ENCODE results near the gene APMAP. TPM values are rescaled to one million over a fixed set of nuclear protein-coding genes. Genes with fewer than 3 reads are reported as not detected.

Gene APMAP
- polyA plus RNA-seq, 1 of the 3 experiments (the other 2 are of a cell fraction), result 107 TPM

DNA sequence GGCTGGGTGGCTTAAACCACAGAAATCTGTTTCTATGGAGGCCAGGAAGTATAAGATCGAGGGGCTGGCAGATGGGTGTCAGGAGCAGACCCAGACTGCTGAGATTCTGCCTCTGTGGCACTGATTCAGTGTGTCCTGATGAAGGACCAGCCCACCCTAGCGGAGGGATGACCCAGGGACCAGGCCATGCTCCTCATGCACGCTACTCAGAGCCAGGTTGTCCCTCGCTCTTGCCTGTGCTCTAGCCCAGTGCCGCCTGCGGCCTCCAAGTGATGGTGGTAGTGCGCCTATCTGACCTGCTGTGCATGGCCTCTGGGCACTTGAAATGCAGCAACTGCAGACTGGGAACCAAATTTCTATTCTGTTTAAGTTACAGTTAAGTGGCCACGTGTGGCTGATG is 13.1 kb upstream of the APMAP start:
- no peak overlapping the region for H3K27ac ChIP-seq (ENCODE audit: low read depth in 2 of 2, low read length in 1 of 2)
- no peaks in the 10 kb centered on the region for H3K27me3 ChIP-seq (ENCODE audit: insufficient read depth)
- ChIA-PET CTCF (interaction anchor here (2.5 kb wide), 1 partner anchor 59 kb away, joined by 6 read pairs; no protein-coding TSS in a partner anchor), POLR2A (no interaction called here)
- TF ChIP-seq NFIC (IDR thresholded peaks at IDR 0.05; ENCODE audit: borderline replicate concordance) (no peak), FOXM1 (IDR thresholded peaks at IDR 0.05; ENCODE audit: low read depth) (no peak), EZH2phosphoT487 (IDR thresholded peaks at IDR 0.05; ENCODE audit: borderline replicate concordance, low read depth) (no peak), FOSL2 (IDR thresholded peaks at IDR 0.05; ENCODE audit: borderline replicate concordance, low read depth) (no peak), MEF2A (IDR thresholded peaks at IDR 0.05; ENCODE audit: borderline replicate concordance, low read depth) (no peak), TAF1 (IDR thresholded peaks at IDR 0.05; ENCODE audit: borderline replicate concordance, low read depth, low read length) (no peak), ELF1 (IDR thresholded peaks at IDR 0.05) (no peak), ZBTB33 (IDR thresholded peaks at IDR 0.05; ENCODE audit: borderline replicate concordance, low read depth) (no peak), JUND (IDR thresholded peaks at IDR 0.05) (no peak), TCF12 (IDR thresholded peaks at IDR 0.05) (no peak)
- TF ChIP-seq, protein P1, sequence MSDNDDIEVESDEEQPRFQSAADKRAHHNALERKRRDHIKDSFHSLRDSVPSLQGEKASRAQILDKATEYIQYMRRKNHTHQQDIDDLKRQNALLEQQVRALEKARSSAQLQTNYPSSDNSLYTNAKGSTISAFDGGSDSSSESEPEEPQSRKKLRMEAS (IDR thresholded peaks at IDR 0.05; ENCODE audit: low read depth), result no peak
- TF ChIP-seq, protein P2, sequence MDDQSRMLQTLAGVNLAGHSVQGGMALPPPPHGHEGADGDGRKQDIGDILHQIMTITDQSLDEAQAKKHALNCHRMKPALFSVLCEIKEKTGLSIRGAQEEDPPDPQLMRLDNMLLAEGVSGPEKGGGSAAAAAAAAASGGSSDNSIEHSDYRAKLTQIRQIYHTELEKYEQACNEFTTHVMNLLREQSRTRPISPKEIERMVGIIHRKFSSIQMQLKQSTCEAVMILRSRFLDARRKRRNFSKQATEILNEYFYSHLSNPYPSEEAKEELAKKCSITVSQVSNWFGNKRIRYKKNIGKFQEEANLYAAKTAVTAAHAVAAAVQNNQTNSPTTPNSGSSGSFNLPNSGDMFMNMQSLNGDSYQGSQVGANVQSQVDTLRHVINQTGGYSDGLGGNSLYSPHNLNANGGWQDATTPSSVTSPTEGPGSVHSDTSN (IDR thresholded peaks at IDR 0.05), result no peak
- no peak overlapping the region for H3K4me2 ChIP-seq
- H3K4me3 ChIP-seq (ENCODE audit: low read depth in 2 of 2, low read length in 1 of 2), result no peak overlapping the region
- no peaks in the 10 kb centered on the region for H3K4me1 ChIP-seq (ENCODE audit: control insufficient read depth in 1 of 2, insufficient read depth in 2 of 2, low read depth in 1 of 2, low read length in 1 of 2)
- H4K20me1 ChIP-seq (ENCODE audit: insufficient read depth), result no peaks in the 10 kb centered on the region
- DNase-seq, result no peak
- H3F3A ChIP-seq (replicated peaks; ENCODE audit: insufficient read depth), result no peaks in the 10 kb centered on the region
- no peak overlapping the region for H2AFZ ChIP-seq (ENCODE audit: low read depth)
- no peaks in the 10 kb centered on the region for H3K36me3 ChIP-seq (replicated peaks in 1 of 2; ENCODE audit: control insufficient read depth in 1 of 2, insufficient read depth in 2 of 2, low read length in 1 of 2)
- H3K9ac ChIP-seq, result no peak overlapping the region
- H3K9me3 ChIP-seq, result no peaks in the 10 kb centered on the region
- H3K79me2 ChIP-seq (ENCODE audit: insufficient read depth), result no peaks in the 10 kb centered on the region
- H3K9me2 ChIP-seq, result no peaks in the 10 kb centered on the region
- WGBS (ENCODE audit: low lambda C conversion rate), result 88% methylated on average over 8 of the region's 8 CpGs

DNA sequence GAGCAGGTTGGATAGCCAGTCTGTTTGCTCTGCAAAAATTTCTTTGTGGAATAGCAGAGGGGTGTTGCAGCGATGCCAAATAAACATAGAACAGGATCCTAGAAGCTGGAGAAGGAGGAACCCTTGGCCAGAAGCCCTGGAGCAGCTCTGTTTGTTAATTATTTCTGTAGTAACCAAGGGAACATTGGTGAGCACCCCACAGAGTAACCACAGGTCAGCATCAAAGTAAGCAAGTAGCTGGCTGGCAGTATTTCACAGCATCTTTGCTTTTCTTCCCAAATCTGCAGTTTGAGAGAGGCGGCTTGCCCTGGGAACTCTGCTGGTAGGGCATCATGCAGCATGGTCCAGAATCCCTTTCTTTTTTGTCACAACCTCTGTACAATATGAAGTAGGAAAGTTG is 12.7 kb upstream of the APMAP start:
- no peaks in the 10 kb centered on the region for H3K4me1 ChIP-seq (ENCODE audit: control insufficient read depth in 1 of 2, insufficient read depth in 2 of 2, low read depth in 1 of 2, low read length in 1 of 2)
- no peak overlapping the region for H3K27ac ChIP-seq (ENCODE audit: low read depth in 2 of 2, low read length in 1 of 2)
- no peak for TF ChIP-seq EP300 (IDR thresholded peaks at IDR 0.05; ENCODE audit: borderline replicate concordance in 1 of 2, low read depth in 1 of 2, low read length in 1 of 2)
- TF ChIP-seq, protein P2 (IDR thresholded peaks at IDR 0.05), result no peak
- TF ChIP-seq MXI1 (IDR thresholded peaks at IDR 0.05; ENCODE audit: low read depth, low read length), result no peak
- no peak for TF ChIP-seq YY1 (IDR thresholded peaks at IDR 0.05; ENCODE audit: low read depth)
- no peak for TF ChIP-seq FOXJ3 (CRISPR knock-in tag; IDR thresholded peaks at IDR 0.05)
- no peak for TF ChIP-seq CHD2 (IDR thresholded peaks at IDR 0.05; ENCODE audit: low read length, partially characterized antibody)
- TF ChIP-seq REST (IDR thresholded peaks at IDR 0.05; ENCODE audit: low read depth, low read length), result no peak
- TF ChIP-seq NRF1 (IDR thresholded peaks at IDR 0.05; ENCODE audit: low read depth, low read length), result no peak
- no peak for TF ChIP-seq SIN3A (IDR thresholded peaks at IDR 0.05; ENCODE audit: borderline replicate concordance, low read depth, low read length)
- TF ChIP-seq POLR2AphosphoS5 (IDR thresholded peaks at IDR 0.05; ENCODE audit: low read depth, low read length), result no peak
- no peak for TF ChIP-seq NFIC (IDR thresholded peaks at IDR 0.05; ENCODE audit: borderline replicate concordance)
- no peak for TF ChIP-seq RCOR1 (IDR thresholded peaks at IDR 0.05; ENCODE audit: low read length)
- no peak for TF ChIP-seq SMC3 (IDR thresholded peaks at IDR 0.05; ENCODE audit: low read depth, low read length)
- no peaks in the 10 kb centered on the region for H3K27me3 ChIP-seq (ENCODE audit: insufficient read depth)
- no peak overlapping the region for H3K9ac ChIP-seq
- H4K20me1 ChIP-seq (ENCODE audit: insufficient read depth), result no peaks in the 10 kb centered on the region
- H3K36me3 ChIP-seq (replicated peaks in 1 of 2; ENCODE audit: control insufficient read depth in 1 of 2, insufficient read depth in 2 of 2, low read length in 1 of 2), result no peaks in the 10 kb centered on the region
- no peaks in the 10 kb centered on the region for H3K9me2 ChIP-seq
- H3K4me2 ChIP-seq, result no peak overlapping the region
- WGBS (ENCODE audit: low lambda C conversion rate), result 57% methylated on average over 2 of the region's 2 CpGs
- H3K9me3 ChIP-seq, result no peaks in the 10 kb centered on the region
- POLR2A ChIA-PET, result no interaction called here
- H2AFZ ChIP-seq (ENCODE audit: low read depth), result no peak overlapping the region
- CTCF ChIA-PET, result interaction anchor here (2.0 to 2.5 kb wide), 2 partner anchors 11 to 60 kb away, joined by 6 to 7 read pairs; no protein-coding TSS in a partner anchor
- H3F3A ChIP-seq (replicated peaks; ENCODE audit: insufficient read depth), result no peaks in the 10 kb centered on the region
- no peak overlapping the region for H3K4me3 ChIP-seq (ENCODE audit: low read depth in 2 of 2, low read length in 1 of 2)
- H3K79me2 ChIP-seq (ENCODE audit: insufficient read depth), result no peaks in the 10 kb centered on the region
- no peak for DNase-seq
